NCI-H345 treated with DMSO at 0.1 percent for 48 hours (cell line): ENCODE measurements around the gene SLC7A8.
"Not testable (repeated sequence)": the region's sequence is repeated elsewhere in the genome, so short reads cannot be mapped to it uniquely, and the experiment has no call there.

Experiments used
- DNase-seq: peaks from one replicate; lab custom pipeline; 2025; ENCODE audit not compliant: unreplicated experiment; lab: John Stamatoyannopoulos, UW

Gene SLC7A8

GRCh38 chr14:23115039-23115731 lies 68.3 kb downstream of the SLC7A8 start:
- no peak for DNase-seq

- no peak for DNase-seq
Observed at GRCh38 chr14:23114669-23115038, 68.8 kb downstream of the SLC7A8 start.

DNA sequence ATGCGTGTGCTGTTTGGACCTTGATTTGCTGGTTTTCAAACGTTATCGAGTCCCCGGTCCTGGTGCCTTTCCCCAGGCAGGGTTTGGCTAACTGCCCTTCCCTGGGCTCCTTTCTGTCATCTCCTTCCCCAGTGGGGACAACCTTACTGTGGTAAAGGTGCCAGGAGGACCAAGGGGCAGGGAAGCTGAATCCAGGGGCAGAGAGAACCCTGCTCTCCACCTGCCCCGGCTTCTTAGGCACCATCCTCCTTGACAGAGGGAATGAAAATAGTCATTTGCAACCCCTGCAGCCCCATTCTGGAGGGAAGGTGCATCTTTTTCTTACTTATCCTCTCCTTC lies 69.4 kb downstream of the SLC7A8 start:
- no peak for DNase-seq

DNA sequence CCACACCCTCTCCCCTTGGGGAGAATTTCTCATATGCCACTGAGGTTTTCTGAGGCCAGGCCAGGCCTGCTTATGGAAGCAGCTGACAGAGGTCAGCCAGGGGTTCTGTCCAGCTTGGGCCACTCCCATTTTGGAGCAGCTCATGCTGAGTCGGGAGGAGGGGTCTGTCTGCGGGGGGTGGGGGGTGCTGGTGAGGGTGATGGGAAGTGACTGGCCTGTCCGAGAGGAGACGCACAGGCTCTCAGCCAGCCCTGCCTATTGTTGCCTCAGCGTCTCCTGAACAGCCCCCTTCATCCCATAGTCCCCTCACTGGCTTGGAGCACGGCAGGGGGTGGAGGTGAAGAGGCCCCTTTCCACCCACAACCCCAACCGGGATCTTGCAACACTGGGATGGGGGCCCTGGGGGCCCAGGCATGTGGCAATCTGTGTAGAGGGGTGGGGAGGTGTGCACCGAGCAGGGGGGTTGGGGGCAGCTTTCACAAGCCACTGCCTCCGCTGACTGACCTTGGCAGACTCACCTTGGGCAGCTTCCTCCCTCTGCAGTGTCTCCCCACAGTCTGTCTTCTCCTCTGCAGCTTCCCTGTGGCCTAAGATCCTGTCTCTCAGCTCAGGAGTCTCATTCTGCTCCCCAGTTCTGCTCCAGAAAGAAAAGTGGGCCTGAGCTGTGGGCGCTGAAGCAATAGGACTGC lies 69.9 kb downstream of the SLC7A8 start:
- DNase-seq, result no peak

- DNase-seq, result no peak
Observed at GRCh38 chr14:23112359-23113178, 70.9 kb downstream of the SLC7A8 start.

GRCh38 chr14:23110579-23111365 lies 72.7 kb downstream of the SLC7A8 start:
- no peak for DNase-seq

GRCh38 chr14:23109769-23110168 lies 73.7 kb downstream of the SLC7A8 start:
- no peak for DNase-seq

- DNase-seq, result not testable (repeated sequence)
Observed at GRCh38 chr14:23108169-23108568, 75.3 kb downstream of the SLC7A8 start.

DNA sequence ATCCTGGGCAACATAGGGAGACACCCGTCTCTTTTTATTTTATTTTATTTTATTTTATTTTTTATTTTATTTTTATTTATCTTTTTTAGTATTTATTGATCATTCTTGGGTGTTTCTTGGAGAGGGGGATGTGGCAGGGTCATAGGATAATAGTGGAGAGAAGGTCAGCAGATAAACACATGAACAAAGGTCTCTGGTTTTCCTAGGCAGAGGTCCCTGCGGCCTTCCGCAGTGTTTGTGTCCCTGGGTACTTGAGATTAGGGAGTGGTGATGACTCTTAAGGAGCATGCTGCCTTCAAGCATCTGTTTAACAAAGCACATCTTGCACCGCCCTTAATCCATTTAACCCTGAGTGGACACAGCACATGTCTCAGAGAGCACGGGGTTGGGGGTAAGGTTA lies 75.8 kb downstream of the SLC7A8 start:
- DNase-seq, result not testable (repeated sequence)

GRCh38 chr14:23106747-23107045 lies 76.8 kb downstream of the SLC7A8 start:
- DNase-seq, result no peak

- DNase-seq, result no peak
Observed at GRCh38 chr14:23105348-23105824, 78.1 kb downstream of the SLC7A8 start.

DNA sequence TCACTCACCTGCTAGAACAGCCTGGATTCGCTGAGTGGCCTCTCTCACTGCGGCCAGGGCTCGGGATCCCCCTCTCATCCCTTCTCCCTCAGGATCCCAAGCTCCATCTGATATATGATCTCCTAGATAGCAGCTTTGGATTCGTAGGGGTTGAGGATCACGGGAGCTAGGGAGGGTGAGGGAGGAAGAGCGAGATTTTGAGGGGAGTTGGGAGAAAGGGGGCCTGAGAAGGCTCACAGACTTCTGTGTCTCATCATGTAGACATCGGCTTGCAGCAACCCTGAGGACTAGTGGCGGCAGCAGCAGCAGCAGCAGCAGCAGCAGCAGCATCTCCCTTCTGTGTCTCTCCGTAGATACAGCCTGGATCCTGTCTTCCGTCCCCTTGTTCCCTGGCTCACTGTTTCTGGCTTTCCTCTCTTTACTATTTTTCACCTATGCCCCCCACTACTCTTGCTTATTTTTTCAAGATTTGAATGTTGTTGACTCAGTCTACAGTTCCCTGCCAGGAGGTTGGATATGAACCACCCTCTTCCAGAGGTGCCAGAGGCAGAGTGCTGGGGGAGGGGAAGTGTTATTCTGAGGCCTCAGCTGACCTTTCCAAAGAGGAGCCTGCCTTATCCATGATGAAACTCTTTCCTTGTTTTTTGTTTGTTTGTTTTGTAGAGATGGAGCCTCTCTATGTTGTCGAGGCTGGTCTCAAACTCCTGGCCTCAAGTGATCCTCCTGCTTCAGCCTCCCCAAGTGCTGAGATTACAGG lies 78.7 kb downstream of the SLC7A8 start, which contains the start of gene CIROP:
Gene CIROP (minus strand): TSS at position 399 of the 757 bp plus-strand sequence. CDS start 69 bp downstream, at position 330.
- DNase-seq, result no peak

GRCh38 chr14:23104070-23104590 lies 79.3 kb downstream of the SLC7A8 start:
- DNase-seq, result no peak

DNA sequence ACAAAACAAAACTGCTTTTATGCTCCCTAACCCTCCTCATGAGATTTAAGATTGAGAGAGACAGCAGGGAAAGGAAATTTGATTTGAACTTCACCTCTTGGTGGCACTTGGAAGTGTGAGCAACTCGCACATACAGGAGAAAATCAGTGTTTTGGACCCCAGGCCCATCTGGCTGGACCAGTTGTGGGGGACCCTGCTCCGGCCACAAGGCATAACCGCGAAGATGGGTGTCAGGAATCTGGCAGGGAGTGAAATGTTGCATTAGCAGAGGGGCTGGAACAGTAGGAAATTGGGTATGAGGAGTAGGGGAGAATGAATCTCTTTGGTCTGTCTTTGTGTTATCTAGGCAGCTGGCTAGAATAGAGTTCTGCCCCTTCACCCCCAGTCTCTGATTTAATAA lies 79.9 kb downstream of the SLC7A8 start:
- DNase-seq, result no peak

GRCh38 chr14:23102801-23103200 lies 80.7 kb downstream of the SLC7A8 start:
- no peak for DNase-seq

DNA sequence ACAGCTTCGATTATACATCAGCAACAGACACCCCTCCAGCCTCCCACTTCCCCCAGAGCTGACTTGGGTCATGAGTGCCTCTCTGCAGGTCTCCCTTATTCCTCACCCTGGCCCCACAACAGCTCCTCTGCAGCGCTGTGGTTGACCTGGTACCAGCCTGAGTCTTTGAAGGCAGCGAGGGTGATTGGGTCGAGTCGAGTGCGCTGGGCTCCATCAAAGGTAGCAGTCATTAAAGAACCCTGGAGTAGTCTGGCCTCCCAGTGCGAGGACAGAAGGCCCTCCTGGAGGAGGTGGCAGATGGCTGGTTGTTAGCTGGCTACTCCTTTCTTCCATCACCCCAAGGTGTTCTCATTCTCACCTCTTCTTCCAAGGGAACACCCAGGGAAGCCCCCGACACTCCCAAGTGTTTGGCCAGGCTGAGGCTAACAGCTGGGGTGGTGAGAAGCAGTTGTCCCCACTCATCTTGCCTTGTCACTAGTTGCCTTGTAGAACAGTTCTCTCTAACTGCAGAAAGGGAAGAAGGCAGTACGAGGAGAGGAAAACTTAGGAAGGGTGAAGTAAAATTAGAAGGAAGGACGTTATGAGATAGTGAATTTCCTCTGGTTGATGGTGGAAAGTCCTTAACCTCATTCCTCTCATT lies 81.4 kb downstream of the SLC7A8 start:
- no peak for DNase-seq

- DNase-seq, result peak; percentile 54
Observed at GRCh38 chr14:23101213-23101970, 82.1 kb downstream of the SLC7A8 start.

- DNase-seq, result no peak
Observed at GRCh38 chr14:23099212-23099861, 84.1 kb downstream of the SLC7A8 start.
